HepG2 (cell line): ENCODE results near the gene ZMIZ2. TPM values are rescaled to one million over a fixed set of nuclear protein-coding genes. Genes with fewer than 3 reads are reported as not detected.
A peak's percentile ranks its signal among the peaks of the same experiment; 100 is the strongest.

Experiments
- GABPB1 ChIP-seq: IDR thresholded peaks from 2 replicates; pipeline ENCODE4 v1.6.1; 2016; ENCODE audit warnings: mild to moderate bottlenecking, missing genetic modification reagents, moderate library complexity, missing compliant biosample characterization
- GATAD1 ChIP-seq: IDR thresholded peaks from 2 replicates; pipeline ENCODE4 v1.6.1; 2016; ENCODE audit warnings: missing genetic modification reagents, missing compliant biosample characterization
- MEIS2 ChIP-seq: sonication (generic); formaldehyde crosslinking; IDR thresholded peaks from 2 replicates; pipeline ENCODE4 v1.9.0; 2021; ENCODE audit warnings: mild to moderate bottlenecking, missing genetic modification reagents
- POLR2A ChIP-seq, 2 experiments: IDR thresholded peaks; 2 replicates each; pipeline ENCODE4 v1.6.1; 2011; ENCODE audit warnings: low read depth in 2 of 2, low read length in 2 of 2, mild to moderate bottlenecking in 1 of 2, moderate library complexity in 1 of 2; ENCODE audit not compliant: insufficient read depth in 1 of 2
- RNF2 ChIP-seq: fragments of 450-650 bp; conservative IDR thresholded peaks from 2 replicates; pipeline ENCODE4 v1.6.1; 2016; ENCODE audit warnings: low read depth
- SOX5 ChIP-seq: IDR thresholded peaks from 2 replicates; pipeline ENCODE4 v1.6.1; 2016; ENCODE audit warnings: borderline replicate concordance
- TARDBP ChIP-seq: sonication (generic); formaldehyde crosslinking; IDR thresholded peaks from 2 replicates; pipeline ENCODE4 v1.8.0; 2022; ENCODE audit warnings: mild to moderate bottlenecking, missing genetic modification reagents
- TOPORS ChIP-seq: sonication (generic); formaldehyde crosslinking; IDR thresholded peaks from 2 replicates; pipeline ENCODE4 v1.8.0; 2023; ENCODE audit warnings: mild to moderate bottlenecking, missing genetic modification reagents
- ZFP41 ChIP-seq: sonication (generic); formaldehyde crosslinking; IDR thresholded peaks from 2 replicates; pipeline ENCODE4 v1.4.0; 2020; ENCODE audit warnings: mild to moderate bottlenecking, missing genetic modification reagents, borderline replicate concordance
- ZNF20 ChIP-seq: sonication (generic); formaldehyde crosslinking; IDR thresholded peaks from 2 replicates; pipeline ENCODE4 v1.4.0; 2020; ENCODE audit warnings: mild to moderate bottlenecking, moderate library complexity, missing genetic modification reagents
- ZNF234 ChIP-seq: sonication (generic); formaldehyde crosslinking; conservative IDR thresholded peaks from 2 replicates; pipeline ENCODE4 v1.5.1; 2020; ENCODE audit warnings: mild to moderate bottlenecking, missing genetic modification reagents
- ZNF256 ChIP-seq: sonication (generic); formaldehyde crosslinking; conservative IDR thresholded peaks from 2 replicates; pipeline ENCODE4 v1.4.0; 2020; ENCODE audit warnings: missing genetic modification reagents
- ZNF704 ChIP-seq: sonication (generic); formaldehyde crosslinking; IDR thresholded peaks from 2 replicates; pipeline ENCODE4 v1.8.1; 2023; ENCODE audit warnings: mild to moderate bottlenecking, inconsistent platforms, moderate library complexity, missing genetic modification reagents, borderline replicate concordance
- ZNF775 ChIP-seq: sonication (generic); formaldehyde crosslinking; IDR thresholded peaks from 2 replicates; pipeline ENCODE4 v1.4.0; 2020; ENCODE audit warnings: missing genetic modification reagents, mild to moderate bottlenecking, moderate library complexity, borderline replicate concordance
- ZNF776 ChIP-seq: sonication (generic); formaldehyde crosslinking; IDR thresholded peaks from 2 replicates; pipeline ENCODE4 v1.4.0; 2020; ENCODE audit warnings: mild to moderate bottlenecking, missing genetic modification reagents
- polyA plus RNA-seq, 8 experiments: library from polyadenylated mRNA; depleted of rRNA in 3 of 8; stranded (reverse) in 7 of 8; unstranded in 1 of 8; fragments of >200 nt; fragmentation: Illumina TruSeq in 4 of 8; extraction: Trizol in 4 of 8; gene quantifications; 2 replicates each; pipeline versions ENCODE4 v1.2.1 to v1.2.3, GENCODE V29; 2011 to 2016; ENCODE audit warnings: low read depth in 4 of 8, missing spikeins in 1 of 8, mixed read lengths in 1 of 8; ENCODE audit not compliant: insufficient read depth in 1 of 8
- total RNA-seq, 5 experiments: library from RNA; depleted of rRNA; stranded (reverse); fragments of >200 nt; fragmentation: Illumina TruSeq; extraction: Trizol; gene quantifications; 2 replicates each; pipeline ENCODE4 v1.2.3, GENCODE V29; 2016; ENCODE audit warnings: low read depth in 1 of 5
- TF ChIP-seq, protein P1 (sequence below): sonication (generic); formaldehyde crosslinking; IDR thresholded peaks from 2 replicates; pipeline ENCODE4 v1.8.0; 2022; ENCODE audit warnings: mild to moderate bottlenecking, missing genetic modification reagents, borderline replicate concordance

ZMIZ2 gene
- total and polyA plus RNA-seq, 2 of the 13 experiments (the other 11 are each of a cell fraction or from before 2014, with no cell fraction given): 4.9 to 7.9 TPM

DNA sequence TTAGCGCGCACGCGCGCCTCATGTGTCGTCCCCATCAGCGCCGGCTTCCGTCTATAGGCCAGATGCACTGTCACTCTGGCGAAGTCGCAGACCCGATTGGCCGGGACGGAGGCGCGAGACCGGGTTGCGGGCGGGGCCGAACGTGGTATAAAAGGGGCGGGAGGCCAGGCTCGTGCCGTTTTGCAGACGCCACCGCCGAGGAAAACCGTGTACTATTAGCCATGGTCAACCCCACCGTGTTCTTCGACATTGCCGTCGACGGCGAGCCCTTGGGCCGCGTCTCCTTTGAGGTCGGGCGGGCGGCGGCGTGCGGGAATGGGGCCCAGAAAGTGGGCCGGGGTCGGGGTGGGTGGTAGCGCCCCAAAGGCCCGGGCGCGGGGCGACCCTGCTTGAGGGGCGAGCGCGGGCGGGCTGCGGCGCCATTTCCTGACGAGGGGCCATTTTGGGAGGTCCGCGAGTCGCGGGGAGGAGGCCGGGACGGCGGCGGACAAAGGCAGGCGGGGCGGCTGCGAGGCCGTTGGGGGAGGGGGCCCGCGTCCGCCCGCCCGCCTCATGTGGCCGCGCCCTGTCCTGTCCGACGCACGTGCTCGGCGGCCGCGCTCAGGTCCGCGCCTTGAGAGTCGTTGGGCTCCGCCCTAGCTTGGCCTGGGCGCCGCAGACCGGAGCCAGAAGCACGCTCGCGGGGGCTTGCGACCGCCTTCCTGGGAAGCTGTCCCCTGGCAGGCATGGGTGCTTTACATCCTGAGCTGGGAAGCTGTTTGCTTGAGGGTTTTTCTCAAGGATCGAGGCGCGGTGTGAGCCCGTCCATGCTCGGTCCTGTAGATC, 48.1 kb downstream of the ZMIZ2 start, which contains the start of gene PPIA (continued):
- no peak for TF ChIP-seq ZNF775 (CRISPR knock-in tag)
- TF ChIP-seq ZNF776: peak; percentile 80; the same call in 1 of the 2 replicates
- TF ChIP-seq POLR2A (IDR thresholded peaks at IDR 0.05; ENCODE audit: insufficient read depth in 1 of 2, low read depth in 2 of 2, low read length in 2 of 2): peak; percentile 91 to 92
- peak; percentile 69; the same call in 1 of the 2 replicates for TF ChIP-seq ZNF704 (CRISPR knock-in tag)
- peak; percentile 73; the same call in 1 of the 2 replicates for TF ChIP-seq TARDBP (CRISPR knock-in tag)
- TF ChIP-seq SOX5: 0 out of 2 replicates have a peak, but pooled peaks have one; percentile 4
- TF ChIP-seq TOPORS: no peak; the same call in 1 of the 2 replicates
- TF ChIP-seq MEIS2: peak; percentile 55
- peak; percentile 35; the same call in 1 of the 2 replicates for TF ChIP-seq GABPB1 (CRISPR knock-in tag)
- TF ChIP-seq ZNF20: peak; percentile 72; the same call in 1 of the 2 replicates
- TF ChIP-seq ZFP41: no peak
- 0 out of 2 replicates have a peak, but pooled peaks have one; percentile 34 for TF ChIP-seq ZNF256
- TF ChIP-seq, protein P1, sequence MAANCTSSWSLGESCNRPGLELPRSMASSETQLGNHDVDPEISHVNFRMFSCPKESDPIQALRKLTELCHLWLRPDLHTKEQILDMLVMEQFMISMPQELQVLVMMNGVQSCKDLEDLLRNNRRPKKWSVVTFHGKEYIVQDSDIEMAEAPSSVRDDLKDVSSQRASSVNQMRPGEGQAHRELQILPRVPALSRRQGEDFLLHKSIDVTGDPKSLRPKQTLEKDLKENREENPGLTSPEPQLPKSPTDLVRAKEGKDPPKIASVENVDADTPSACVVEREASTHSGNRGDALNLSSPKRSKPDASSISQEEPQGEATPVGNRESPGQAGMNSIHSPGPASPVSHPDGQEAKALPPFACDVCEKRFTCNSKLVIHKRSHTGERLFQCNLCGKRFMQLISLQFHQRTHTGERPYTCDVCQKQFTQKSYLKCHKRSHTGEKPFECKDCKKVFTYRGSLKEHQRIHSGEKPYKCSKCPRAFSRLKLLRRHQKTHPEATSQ (CRISPR knock-in tag): peak; percentile 85; the same call in 1 of the 2 replicates
- TF ChIP-seq GATAD1 (CRISPR knock-in tag): no peak
- peak; percentile 88 for TF ChIP-seq ZNF234
- peak; percentile 59 for TF ChIP-seq RNF2
